CD4-positive, alpha-beta T cell treated with Interferon alpha-2 for 1 hour (primary cell): Measurements from ENCODE around the gene ASIC4.

Source experiments
- DNase-seq, 2 donors: peaks; one replicate each; pipeline ENCODE4 v3.0.0-alpha.2; 2020 to 2022

ASIC4 gene

DNA sequence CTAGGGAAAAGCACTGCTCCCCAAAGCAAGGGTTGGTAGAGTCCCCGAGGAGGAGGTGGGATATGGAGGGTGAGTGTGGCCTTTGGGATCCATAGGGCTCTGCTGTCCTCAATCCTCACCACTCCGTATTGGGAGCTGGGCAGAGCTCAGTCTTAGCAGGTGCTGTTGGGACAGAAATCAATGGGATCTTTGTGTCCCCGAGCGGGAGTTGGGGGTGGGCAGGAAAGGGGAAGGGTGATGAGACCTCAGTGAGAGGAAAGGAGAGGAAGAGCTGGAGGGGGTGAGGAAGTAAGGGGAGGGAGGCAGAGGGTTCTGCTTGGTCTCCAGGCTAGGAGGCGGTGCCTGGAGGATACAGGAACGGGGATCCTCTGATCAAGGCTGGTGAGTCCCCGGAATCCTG, 2.6 kb downstream of the ASIC4 start:
- DNase-seq: no peak

DNA sequence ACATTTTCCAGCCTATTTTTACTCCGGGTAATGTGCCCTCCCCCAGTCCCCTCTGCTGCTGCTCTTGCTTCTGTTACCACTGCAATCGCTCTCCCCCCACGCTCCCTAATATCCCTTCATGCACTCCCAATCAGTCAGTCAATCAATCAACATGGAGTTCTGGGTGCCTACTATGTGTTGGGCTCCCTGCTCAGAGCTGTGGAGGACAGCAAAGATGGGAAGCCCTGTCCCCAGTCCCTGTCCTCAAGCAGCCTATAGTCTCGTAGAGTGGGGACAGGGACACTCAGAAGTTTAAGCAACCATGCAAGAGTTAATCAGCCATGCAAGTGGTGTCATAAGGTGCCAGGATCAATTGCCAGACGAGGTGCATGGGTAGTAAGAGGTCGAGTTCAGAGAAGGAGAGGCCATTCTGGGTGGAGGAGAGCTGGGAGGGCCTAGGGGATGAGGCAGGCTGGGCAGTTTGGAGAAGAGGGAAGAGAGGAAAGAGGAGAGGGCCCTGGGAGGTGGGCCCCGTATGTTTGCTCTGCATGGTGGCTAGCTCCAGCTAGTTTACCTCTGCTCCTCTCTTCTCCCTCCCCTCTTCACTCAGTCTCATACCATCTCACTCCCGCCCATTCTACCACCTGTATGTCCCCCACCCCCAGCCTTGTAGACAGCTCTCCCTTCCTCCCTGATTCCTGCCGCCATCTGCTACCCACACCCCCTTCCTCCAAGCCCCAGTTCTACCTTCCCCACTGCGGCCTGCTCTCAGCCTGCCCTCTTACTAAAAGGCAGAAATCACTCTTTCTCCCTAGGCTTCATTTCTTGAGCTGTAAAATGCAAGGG, 3.9 kb downstream of the ASIC4 start:
- no peak for DNase-seq

DNA sequence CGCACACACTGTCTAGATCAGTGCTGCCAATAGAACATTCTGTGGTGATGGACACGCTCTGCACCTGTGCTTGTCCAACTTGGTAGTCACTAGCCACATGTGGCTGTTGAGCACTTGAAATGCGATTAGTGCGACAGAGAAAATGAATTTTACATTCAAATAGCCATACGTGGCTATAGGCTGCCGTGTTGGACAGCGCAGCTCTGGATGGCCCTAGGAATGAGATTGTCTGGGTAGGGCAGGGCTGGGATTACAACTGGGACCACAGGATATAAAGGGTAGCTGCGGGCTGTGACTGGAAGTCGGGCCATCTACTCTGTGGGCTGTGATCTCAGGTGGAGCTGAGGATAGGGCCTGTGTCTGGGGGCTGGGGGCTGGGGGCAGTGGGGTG, 5.2 kb downstream of the ASIC4 start:
- DNase-seq: no peak

DNA sequence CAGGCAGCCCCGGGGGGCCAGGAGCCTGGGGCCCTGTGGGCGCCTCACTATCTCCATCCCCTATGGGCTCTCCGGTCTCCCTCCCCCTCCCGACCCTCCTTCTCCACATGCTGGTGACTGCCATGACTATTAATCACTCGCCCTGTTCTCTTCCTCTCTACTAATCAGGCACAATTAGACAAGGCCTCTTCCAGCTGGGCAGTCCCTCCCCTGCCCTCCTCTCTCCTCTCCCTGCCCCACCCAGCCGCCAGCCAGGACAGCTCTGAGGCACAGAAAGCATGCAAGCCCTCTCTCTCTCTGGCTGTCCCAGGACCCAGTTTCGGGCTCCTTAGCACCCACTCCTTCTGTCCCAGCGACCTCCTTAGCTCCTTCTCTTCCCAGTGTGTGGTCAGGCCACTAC, 5.8 kb downstream of the ASIC4 start:
- no peak for DNase-seq

DNA sequence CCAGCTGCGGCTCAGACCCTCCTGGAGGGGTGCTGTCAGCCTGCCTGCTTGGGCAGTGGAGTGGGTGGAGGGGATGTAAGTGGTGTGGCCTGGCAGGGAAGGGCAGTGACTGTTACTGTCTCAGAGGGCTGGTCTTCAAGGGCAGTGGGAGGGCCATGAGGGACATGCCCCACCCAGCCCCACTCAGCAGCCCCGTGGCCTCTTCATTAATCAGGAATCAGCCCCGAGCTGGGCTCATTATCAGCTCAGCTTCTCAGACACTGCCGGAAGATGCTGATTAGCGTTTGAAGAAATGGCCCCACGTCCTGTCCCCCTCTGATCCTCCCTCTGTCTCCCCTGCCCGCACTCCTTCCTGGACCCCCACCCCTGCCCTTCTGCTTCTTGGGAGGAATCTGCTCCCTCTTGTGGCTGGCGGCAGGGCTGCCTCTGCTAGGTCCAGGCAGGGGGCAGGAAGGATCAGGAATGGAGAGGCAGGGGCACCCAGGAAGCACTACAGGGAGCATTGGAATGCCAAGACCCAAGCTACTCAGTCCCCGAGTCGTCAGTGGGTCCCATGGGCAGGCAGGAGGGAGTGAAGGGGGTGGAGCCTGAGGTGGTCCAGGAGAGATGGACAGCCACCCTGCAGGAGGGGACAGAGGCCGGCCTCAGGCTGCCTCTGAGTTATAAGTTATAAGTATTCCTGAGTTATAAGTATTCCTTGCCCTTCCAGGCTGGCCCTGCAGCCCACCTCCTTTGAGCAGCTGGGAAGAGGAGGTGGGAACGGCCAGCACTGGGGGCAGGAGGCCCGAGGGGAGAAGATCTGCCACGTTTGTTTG, 7.0 kb downstream of the ASIC4 start:
- DNase-seq: no peak

DNA sequence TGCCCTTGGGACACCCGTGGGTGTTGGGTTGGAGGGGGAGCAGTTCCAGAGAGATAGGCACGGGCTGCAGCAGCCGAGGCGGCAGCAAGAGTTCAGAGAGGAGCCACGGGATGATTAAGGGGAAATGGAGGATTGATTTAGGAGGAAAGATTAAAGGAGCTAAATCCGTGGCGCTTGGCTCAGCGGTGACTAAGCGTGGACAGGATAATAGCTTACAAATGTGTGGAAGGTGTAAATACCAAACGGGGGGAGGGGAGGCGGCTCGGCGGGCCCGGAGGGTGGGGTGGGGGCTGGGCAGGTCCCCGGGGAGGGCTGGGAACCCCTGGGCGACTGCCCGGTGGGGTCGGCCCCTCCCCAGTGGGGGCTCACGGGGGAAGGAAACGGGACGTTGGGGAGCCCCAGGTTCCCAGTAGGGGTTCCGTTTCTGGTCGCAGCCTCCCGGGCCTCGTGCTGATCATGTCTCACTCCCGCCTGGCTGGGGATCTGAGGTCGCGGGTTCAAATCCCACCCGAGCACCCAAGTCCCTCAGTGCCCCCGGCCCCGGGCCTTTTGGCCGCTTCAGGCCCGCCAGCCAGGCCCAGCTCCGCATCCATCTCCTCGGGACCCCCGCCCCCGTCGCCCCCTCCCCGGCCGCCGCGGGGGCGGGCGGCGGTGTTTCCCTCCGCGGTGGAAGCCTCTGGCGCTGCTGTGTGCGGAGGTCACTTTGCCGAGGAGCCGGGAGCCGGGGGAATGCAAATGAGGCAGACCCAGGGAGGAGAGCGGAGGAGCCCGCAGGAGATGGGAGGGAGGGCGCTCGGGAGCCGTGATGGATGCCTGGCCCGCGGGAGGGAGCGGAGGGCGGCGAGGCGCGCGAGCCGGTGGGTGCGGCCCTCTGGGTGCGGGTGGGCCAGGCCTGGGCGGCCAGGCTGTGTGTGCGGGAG, 8.1 kb downstream of the ASIC4 start:
- no peak for DNase-seq

DNA sequence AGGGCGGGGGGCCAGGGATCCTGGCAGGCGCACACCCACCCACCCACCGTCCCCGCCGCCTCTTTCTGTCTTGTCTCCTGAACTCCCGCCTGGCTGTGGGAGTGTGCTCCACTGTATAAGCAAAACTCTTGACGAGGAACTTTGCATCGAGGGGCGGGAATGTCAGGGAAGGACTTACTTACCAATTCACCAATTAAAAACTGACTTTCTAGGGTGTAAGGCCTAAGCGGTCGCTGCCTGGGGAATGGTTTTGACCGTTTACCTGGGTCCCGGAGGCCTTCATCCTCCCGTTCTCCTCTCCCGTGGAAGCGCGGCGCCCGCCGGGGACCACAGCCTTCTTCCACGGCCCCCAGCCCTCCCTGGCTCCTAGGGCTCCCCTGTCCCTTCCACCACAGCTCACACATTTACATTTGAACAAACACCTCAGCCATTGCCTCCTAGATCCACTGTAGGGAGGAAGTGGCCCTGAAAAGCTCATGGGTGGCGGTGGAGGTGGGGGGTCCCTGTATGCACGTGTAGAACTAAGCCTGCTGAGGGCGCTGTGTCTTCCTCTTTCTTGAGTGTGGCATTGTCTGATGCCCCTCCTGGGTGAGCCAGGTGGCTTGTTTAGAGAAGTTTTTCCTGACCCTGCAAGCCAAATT, 8.9 kb downstream of the ASIC4 start:
- DNase-seq: no peak

DNA sequence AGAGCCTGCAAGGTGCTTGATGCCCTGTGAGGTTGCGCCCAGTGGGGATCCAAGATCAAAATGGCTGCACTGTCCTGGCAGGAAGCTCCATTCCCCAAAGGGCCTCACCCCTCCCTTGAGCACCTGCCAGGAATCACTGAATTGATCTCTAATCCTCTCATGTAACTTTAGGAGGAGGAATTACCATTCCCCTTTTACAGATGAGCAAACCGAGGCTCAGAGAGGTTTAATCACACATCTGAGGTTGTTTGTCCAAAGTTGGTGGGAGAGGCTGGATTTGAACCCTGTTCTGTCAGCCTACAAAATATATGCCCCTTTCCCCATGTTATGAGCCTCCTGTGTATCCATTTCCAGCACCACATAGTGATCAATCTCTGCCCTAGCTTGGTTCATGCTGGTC, 10.5 kb downstream of the ASIC4 start:
- DNase-seq: no peak

DNA sequence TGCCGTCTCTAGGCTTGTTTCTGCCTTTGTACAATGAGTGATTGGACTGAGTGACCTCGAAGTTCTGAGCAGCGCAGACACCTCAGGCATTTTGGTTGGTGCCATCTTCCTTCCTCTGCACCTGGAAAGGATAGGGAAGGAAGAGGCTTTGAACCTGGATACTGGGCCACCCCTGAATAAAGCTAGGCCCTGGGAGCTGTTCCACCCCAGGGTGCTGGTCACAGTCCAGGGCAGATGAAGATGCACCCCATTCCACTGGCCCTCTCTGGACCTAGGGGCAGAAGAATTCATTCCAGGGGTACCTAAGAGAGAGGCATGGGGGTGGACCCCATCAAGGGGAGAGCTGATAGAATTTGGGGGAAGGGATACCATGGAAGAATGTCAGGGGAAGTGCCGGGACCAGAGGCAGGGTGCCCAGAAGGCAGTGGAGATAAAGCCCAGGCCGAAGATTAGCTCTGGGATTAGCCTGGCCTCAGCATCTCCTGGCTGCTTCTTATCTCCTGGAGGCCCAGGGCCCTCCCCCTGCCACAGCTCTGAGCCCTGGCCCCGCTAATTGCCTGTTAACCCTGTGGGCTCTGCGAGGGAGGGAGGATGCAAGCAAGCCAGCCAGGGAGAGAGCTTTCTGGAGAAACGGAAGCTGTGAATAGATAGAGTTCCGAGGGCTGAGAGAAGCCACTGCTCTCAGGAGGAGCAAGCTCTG, 11.4 kb downstream of the ASIC4 start:
- DNase-seq: no peak

DNA sequence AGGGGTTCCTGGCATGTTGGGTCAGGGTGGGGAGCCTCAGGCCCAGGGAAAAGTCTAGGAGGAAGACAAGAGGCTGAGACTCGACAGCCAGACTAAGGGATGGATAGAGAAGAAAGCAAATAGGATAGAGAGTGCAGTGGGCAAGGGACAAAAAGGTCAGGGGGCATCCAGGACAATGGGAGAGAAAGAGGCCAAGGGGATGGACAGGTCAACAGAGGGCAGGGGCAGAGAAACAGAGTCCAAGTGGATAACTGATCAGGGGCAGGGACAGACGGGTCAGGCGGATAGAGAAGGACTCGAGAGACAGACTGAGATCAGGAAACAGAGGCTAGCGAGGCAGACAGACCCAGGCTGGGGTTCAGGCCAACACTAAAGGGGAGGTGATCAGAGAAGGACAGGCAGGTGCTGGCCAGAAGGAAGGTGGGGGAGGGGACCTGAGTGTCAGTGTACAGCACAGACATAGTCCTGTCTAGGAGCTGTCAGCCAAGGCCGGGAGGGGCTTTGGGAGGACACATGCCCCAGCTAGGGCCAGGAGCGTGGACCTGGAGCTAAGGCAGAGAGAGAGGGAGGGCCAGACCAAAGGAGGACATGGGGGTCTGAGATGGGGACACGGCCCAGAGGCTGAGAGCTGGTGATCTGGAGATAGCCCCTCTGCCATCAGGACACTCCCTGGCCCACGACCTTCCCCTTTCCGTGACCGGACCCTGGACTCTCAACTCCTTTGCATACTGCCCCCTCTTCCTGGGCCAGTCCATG, 12.2 kb downstream of the ASIC4 start:
- no peak for DNase-seq

DNA sequence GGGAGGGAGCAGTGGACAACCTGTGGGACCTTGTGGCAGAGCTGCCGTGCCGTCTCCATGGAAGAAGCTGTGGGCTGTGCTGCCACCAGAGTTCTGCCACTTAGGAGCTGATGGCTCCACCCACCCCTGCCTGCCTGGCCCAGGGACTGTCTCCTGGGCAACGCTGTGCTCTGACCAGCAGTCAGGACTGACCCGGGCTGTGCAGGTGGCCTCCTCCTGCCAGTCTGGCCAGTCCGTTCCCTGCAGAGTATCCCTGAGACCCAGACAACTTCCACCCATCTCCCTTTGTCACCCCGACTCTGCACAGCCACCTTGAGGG, 12.8 kb downstream of the ASIC4 start:
- DNase-seq: no peak

DNA sequence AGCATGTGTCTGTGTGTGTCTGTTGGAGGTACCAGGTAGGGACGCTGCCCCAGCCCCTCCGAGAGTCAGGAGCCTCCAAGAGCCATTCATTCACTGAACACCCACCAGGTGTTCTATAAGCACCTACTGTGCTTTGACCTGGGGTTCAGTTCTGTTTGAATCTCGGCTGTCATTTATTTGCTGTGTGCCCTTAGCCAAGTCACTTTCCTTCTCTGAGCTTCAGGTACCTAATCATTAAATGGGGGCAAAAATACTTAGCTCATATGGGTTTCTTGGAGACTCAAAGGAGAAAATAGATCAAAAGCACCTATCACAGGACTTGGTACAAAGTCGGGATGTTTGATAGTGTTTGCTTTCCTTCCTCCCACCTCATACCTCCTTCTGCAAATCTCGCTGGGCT, 13.2 kb downstream of the ASIC4 start:
- DNase-seq: no peak

DNA sequence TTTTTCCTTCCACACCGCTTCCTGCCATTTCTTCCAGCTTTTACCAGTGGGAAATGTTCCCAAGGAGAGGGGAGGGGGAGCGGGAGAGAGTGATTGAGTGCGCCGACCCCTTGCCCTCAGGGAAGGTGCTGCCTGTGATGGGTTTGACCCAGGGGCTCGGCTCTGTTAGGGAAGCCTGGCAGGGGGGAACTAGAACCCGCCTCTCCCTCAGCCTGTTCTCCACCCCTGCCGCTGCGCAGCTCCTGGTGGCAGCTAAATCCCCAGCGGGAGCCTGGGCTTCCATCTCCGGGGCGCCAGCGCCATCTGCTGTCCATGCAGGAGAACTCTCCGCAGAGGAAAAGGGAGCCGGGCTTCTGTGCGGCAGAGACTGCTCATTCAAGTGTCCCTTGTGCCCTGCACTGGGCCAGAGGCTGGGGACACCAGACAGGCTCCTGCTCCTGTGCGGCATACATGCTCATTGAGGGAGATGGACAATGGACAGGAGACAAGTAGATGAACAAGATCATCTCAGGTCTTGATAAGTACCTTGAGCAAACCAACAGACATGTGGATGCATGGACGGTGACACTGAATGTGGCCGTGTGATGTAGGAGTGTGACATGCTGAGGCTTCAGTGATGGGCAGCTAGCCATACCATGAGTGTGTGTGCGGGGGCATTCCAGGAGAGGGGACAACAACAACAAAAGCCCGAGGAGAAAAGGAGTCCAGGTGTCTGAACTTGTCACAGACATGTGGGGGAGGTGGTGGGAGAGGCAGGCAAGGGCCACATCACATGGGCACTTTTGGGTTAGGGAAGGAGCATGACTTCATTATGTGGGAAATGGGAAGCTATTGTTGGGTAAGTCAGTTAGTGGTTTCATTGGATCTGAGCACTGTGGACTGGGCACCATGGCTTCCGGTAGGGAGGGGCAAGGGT, 16.0 kb downstream of the ASIC4 start:
- peak; percentile 82 to 84 for DNase-seq

DNA sequence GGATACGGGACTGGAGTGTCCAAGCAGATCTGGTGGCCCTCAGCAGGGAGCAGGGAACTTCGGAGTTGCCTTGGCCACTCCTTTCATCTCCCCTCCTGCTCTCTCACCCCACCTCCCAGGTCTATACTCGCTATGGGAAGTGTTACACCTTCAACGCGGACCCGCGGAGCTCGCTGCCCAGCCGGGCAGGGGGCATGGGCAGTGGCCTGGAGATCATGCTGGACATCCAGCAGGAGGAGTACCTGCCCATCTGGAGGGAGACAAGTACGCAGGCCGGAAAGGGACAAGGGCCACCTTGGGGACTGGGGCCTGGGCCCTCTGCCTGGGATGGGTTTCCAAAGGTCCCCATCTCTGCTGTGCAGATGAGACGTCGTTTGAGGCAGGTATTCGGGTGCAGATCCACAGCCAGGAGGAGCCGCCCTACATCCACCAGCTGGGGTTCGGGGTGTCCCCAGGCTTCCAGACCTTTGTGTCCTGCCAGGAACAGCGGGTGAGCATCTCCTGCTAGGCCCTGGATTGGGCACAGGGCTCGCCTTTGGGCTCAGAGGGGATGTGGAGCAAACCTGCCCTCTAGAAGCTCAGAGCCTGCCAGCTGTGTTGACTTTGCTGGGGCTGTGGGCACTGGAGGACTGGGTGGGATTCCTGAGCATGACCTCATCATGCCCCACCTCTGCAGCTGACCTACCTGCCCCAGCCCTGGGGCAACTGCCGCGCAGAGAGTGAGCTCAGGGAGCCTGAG, 17.5 kb downstream of the ASIC4 start:
- no peak for DNase-seq

DNA sequence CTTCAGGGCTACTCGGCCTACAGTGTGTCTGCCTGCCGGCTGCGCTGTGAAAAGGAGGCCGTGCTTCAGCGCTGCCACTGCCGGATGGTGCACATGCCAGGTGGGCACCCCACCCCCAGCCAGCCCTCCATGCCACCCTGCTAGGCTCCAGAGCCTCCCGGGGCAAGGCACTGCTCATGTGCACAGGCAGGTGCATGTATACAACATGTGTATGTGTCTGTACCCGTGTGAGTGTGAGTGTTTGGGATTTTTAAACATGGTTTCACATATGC, 18.0 kb downstream of the ASIC4 start:
- DNase-seq: no peak

DNA sequence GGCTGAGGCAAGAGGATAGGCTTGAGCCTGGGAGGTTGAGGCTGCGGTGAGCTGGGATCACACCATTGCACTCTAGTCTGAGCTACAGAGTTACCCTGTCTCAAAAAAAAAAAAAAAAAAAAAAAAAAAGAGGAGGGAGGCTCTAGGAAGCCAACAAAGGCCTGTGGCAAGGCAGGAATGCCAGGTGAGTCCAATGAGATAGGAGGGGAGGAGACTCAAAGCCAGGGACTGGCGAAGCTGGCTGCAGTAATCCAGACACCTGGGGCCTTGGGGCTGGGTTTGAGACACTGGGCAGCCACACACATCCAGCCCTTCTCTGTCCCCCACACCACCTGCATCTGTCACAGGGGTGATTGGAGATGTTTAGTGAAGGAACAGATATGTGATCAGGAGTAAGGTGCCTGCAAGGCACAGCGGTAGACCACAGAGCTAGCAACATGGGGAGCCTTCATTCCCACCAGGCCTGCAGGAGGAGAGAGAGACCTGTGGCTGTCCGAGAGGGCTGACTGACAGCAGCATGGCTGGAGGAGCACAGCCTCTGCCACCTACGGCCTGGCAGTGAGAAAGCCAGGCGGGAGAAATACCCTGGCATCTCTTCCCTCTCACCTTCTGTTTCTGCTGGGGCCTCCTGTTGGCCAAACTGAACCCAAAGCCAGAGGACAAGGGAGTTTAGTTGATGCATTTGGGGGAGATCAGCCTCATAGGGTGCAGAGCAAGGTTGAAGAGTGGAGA, 19.8 kb downstream of the ASIC4 start:
- no peak for DNase-seq

DNA sequence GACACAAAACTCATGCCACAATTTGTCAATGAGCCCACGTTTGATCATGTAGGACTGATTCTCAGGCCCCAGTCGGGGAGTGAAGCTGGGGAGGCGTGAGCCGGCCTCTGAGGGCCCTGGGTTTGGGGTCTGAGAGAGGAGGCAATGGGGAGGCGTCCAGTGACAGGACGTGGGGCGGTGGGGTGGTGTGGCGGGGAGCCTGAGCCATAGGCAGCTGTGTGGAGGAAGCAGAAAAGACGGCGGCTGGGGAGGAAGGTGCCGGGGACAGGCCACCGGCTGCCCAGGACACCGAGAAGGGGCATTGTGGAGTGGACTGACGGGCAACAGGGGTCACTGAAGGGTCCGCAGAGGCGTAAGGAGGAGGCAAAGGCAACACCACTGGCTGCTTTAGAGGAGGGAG, 22.1 kb downstream of the ASIC4 start:
- DNase-seq: no peak

DNA sequence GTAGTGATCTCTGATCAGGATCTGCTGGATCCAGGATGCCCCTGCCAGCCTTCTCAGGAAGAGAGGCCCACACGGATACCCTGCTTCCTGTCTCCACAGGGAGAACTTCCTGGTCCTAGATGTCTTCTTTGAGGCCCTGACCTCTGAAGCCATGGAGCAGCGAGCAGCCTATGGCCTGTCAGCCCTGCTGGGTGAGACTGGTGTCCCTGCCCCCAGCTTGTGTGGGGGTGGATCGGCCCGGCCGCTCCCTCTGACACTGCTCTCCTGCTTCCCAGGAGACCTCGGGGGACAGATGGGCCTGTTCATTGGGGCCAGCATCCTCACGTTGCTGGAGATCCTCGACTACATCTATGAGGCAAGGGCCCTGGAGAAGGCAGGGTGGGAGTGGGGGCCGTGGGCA, 22.7 kb downstream of the ASIC4 start:
- DNase-seq: no peak
